ENCODE data around the gene UGT1A5. TPM values are rescaled to one million over a fixed set of nuclear protein-coding genes. Genes with fewer than 3 reads are reported as not detected.

UGT1A5 gene
- total RNA-seq, 1 experiment from 2014 or later = 7.1 TPM

GRCh38 chr2:233793465-233794127 lies 80.9 kb downstream of the UGT1A5 start:
- Mint-ChIP-seq H3K4me3 (ENCODE audit: low read depth, unreplicated experiment) (no peak overlapping the region), H3K9me3 (ENCODE audit: low read depth, unreplicated experiment) (no peaks in the 10 kb centered on the region), H3K27ac (ENCODE audit: unreplicated experiment) (no peak overlapping the region), H3K36me3 (ENCODE audit: insufficient read depth, unreplicated experiment) (peaks cover 6% of the 10 kb centered on the region), H3K4me1 (ENCODE audit: low read depth, unreplicated experiment) (no peaks in the 10 kb centered on the region), H3K27me3 (ENCODE audit: unreplicated experiment) (peaks cover 10% of the 10 kb centered on the region)
- no peak for DNase-seq
- no TSS peak for BruUV-seq (replicated peaks)
- CTCF ChIA-PET = no interaction called here
- no peak for TF ChIP-seq CTCF (IDR thresholded peaks at IDR 0.05; ENCODE audit: unreplicated experiment)
- intact Hi-C loops (cut with micrococcal nuclease; ENCODE audit: unreplicated experiment) = no loop called here

- H3K4me1 Mint-ChIP-seq (ENCODE audit: low read depth, unreplicated experiment) = no peaks in the 10 kb centered on the region
- H3K27me3 Mint-ChIP-seq (ENCODE audit: unreplicated experiment) = peaks cover 10% of the 10 kb centered on the region
- no peak overlapping the region for H3K27ac Mint-ChIP-seq (ENCODE audit: unreplicated experiment)
- BruUV-seq (replicated peaks) = no TSS peak
- peaks cover 2% of the 10 kb centered on the region for H3K36me3 Mint-ChIP-seq (ENCODE audit: insufficient read depth, unreplicated experiment)
- CTCF ChIA-PET = no interaction called here
- TF ChIP-seq CTCF (IDR thresholded peaks at IDR 0.05; ENCODE audit: unreplicated experiment) = no peak
- H3K4me3 Mint-ChIP-seq (ENCODE audit: low read depth, unreplicated experiment) = no peak overlapping the region
- DNase-seq = no peak
- intact Hi-C loops (cut with micrococcal nuclease; ENCODE audit: unreplicated experiment) = no loop called here
- no peaks in the 10 kb centered on the region for H3K9me3 Mint-ChIP-seq (ENCODE audit: low read depth, unreplicated experiment)
Measured at GRCh38 chr2:233794128-233794658, 81.5 kb downstream of the UGT1A5 start.

GRCh38 chr2:233795735-233796171 lies 83.0 kb downstream of the UGT1A5 start:
- Mint-ChIP-seq H3K4me3 (ENCODE audit: low read depth, unreplicated experiment) (no peak overlapping the region), H3K9me3 (ENCODE audit: low read depth, unreplicated experiment) (no peaks in the 10 kb centered on the region), H3K27ac (ENCODE audit: unreplicated experiment) (no peak overlapping the region), H3K27me3 (ENCODE audit: unreplicated experiment) (peaks cover 2% of the 10 kb centered on the region), H3K4me1 (ENCODE audit: low read depth, unreplicated experiment) (peaks cover 7% of the 10 kb centered on the region), H3K36me3 (ENCODE audit: insufficient read depth, unreplicated experiment) (no peaks in the 10 kb centered on the region)
- BruUV-seq (replicated peaks) = no TSS peak
- no peak for DNase-seq
- TF ChIP-seq CTCF (IDR thresholded peaks at IDR 0.05; ENCODE audit: unreplicated experiment) = no peak
- CTCF ChIA-PET = interaction anchor here (0.7 kb wide), 1 partner anchor 85 kb away, joined by 6 read pairs; no protein-coding TSS in a partner anchor
- intact Hi-C loops (cut with micrococcal nuclease; ENCODE audit: unreplicated experiment) = no loop called here

GRCh38 chr2:233796254-233796653 lies 83.5 kb downstream of the UGT1A5 start:
- H3K27ac Mint-ChIP-seq (ENCODE audit: unreplicated experiment) = no peak overlapping the region
- CTCF ChIA-PET = interaction anchor here (0.7 kb wide), 1 partner anchor 84 kb away, joined by 6 read pairs; no protein-coding TSS in a partner anchor

More at GRCh38 chr2:233796254-233796653, 83.5 kb downstream of the UGT1A5 start:
- H3K9me3 Mint-ChIP-seq (ENCODE audit: low read depth, unreplicated experiment) = no peaks in the 10 kb centered on the region
- intact Hi-C loops (cut with micrococcal nuclease; ENCODE audit: unreplicated experiment) = no loop called here
- H3K4me3 Mint-ChIP-seq (ENCODE audit: low read depth, unreplicated experiment) = no peak overlapping the region
- no peaks in the 10 kb centered on the region for H3K36me3 Mint-ChIP-seq (ENCODE audit: insufficient read depth, unreplicated experiment)
- TF ChIP-seq CTCF (IDR thresholded peaks at IDR 0.05; ENCODE audit: unreplicated experiment) = no peak
- no TSS peak for BruUV-seq (replicated peaks)
- no peaks in the 10 kb centered on the region for H3K27me3 Mint-ChIP-seq (ENCODE audit: unreplicated experiment)
- no peak for DNase-seq
- peaks cover 12% of the 10 kb centered on the region for H3K4me1 Mint-ChIP-seq (ENCODE audit: low read depth, unreplicated experiment)
